ENCODE results near the gene ZBTB26.
A peak's percentile ranks its signal among the peaks of the same experiment; 100 is the strongest.
"Not testable (repeated sequence)": the region's sequence is repeated elsewhere in the genome, so short reads cannot be mapped to it uniquely, and the experiment has no call there.

Gene ZBTB26

DNA sequence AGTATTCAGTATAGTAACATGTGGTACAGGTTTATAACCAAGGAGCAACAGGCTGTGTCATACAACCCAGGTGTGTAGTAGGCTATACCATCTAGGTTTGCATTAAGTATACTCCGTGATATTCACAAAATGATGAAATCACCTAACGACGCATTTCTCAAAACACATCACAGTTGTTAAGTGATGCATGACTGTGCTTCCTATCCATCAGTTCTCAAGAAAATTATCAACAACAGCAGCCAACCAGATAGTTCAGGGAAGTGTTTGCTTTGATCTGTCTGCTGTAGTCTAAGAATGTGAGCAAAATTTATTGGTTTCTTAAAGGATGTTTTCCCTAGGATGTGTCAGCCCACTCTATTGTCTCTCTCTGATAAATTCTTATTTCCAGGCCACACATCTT is 7.4 kb downstream of the ZBTB26 start:
- no peak for DNase-seq

DNA sequence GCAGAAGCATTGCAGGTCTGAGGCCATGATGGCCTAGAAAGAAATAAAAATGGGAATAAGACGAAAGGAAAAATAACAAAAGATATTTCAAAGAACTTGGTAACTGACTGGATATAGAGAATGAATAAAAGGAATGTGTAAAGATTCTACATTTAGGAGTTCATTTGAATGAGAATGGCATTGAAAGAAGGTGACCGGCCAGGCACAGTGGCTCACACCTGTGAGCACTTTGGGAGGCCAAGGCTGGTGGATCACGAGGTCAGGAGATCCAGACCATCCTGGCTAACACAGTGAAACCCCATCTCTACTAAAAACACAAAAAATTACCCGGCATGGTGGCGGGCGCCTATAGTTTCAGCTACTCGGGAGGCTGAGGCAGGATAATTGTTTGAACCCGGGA is 8.6 kb downstream of the ZBTB26 start:
- no peak for DNase-seq

DNA sequence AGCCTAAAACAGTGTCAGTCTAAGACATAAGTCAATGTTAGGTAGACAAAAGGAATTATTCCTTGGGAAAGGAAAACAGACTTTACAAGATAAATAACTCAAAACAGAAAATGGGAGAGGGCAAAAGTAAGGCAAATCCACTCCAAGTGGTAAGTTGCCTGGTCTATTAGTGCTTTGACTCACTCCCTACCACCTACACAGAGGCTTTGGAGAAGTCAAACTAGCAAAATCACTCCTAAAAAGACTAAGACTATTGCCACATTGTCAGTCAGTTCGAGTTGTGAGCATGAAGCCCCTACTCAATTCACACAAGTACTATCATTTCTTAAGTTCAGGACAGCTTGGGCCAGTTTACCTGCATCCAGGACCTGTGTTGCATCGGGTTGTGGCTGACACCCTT is 13.0 kb downstream of the ZBTB26 start:
- no peak for DNase-seq

- DNase-seq: peak; percentile 86
Observed at GRCh38 chr9:122912964-122913673, 18.2 kb downstream of the ZBTB26 start, which contains the start of gene ZBTB6. Gene ZBTB6, minus strand, starts transcription at chr9:122913323. Its CDS starts 1,251 bp downstream, at chr9:122912072.

GRCh38 chr9:122912671-122912963 is 18.7 kb downstream of the ZBTB26 start:
- DNase-seq: no peak

- DNase-seq: not testable (repeated sequence)
Observed at GRCh38 chr9:122906122-122906521, 25.2 kb downstream of the ZBTB26 start.

DNA sequence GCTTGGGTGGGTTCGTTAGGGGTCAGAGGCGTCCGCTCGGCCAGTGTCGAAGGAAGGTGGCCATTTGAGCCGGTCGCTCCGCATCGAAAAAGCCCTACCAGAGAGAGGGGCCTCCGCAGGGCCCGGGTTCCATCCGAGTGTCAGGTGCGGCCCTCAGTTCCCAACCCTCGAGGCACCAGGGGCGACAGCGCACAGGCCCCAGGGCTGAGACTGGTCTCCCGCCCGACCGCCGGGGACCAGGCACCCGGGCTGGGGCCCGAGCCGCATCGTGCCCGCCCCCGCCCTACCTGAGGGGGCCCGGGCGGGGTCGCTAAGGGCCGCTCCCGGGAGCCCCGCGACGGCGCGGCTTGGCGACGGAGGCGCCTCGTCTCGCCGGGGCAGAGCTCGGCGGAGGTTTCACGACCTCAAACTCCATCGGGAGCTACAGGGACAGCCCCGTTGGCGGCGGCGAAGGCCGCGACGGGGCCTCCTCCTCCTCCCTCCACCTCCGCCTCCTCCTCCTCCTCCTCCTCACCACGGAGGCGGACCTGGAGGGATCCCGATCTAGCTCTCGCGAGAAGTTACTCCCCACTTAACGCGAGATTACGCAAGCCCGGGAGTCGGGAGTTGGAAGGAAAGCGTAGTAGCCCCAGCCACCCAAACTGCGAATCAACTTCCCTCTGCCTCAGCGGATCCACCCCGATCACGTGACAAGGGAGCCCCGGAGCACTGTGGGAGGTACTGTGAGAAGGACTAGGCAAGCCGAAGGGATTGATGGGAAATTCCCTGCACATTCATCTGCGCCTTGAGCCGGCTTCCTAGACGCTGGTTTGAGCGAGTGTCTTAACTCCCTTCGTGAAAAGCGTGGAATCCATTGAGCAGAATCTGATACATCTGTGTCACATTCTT is 26.2 kb downstream of the ZBTB26 start, which contains the start of gene RC3H2:
RC3H2 (minus strand) TSS at position 537 of the 888 bp plus-strand sequence. CDS start 7,850 bp downstream, outside the sequence.
- peak; percentile 100 for DNase-seq

DNA sequence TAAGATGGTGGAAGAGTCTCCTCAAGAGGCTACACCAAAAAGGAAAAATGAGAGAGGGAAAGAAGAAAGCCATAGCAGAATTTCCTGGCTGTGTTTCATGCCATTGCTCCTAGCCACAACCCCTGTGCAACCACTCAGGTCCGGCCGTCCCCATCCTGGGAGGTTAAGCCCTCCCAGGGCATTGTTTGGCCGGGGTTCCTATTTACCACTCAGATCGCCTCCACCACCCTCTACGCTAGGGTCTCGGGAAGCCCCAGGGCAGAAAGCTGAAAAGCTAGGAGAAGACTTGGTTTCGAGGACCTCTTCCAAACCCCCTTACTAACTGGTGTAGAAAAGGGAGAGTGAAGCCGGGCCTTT is 26.9 kb downstream of the ZBTB26 start:
- peak; percentile 20 for DNase-seq

- peak; percentile 7 for DNase-seq
Observed at GRCh38 chr9:122900791-122901190, 30.5 kb downstream of the ZBTB26 start.

DNA sequence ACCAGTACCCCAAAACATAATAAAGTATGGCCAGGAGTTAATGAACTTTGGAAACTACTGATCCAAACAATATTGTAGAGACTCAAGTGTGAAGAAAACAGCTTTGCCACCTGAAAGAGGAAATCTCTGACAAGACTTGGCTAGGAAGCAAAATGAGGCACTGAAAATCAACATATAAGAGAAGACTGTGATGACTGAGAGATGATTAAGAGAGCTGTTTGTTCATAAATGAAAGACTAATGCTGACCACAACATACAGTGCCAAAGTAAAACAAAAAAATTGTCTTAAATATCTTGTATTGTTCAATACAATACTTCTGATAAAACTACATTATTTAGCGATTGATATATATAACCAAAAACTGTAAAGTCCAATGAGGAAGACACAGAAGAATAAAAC is 33.3 kb downstream of the ZBTB26 start:
- peak; percentile 2 for DNase-seq

DNA sequence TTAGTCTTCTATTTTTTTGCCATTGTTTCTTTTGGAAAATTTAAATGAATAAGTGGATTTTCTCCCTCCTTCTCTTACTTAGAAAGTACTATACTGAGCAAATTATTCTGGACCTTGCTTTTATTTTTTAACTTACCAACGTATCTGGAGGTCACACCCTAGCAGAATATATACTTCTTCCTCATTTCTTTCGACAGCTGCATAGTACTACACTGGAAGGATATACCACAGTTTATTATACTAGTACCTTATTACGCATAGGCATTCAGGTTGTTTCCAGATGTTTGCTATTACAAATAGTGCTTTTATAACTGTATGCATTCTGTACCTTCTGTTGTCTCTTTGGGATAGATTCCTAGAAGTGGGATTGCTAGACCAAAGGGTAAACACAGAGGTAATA is 42.8 kb downstream of the ZBTB26 start:
- DNase-seq: no peak

DNA sequence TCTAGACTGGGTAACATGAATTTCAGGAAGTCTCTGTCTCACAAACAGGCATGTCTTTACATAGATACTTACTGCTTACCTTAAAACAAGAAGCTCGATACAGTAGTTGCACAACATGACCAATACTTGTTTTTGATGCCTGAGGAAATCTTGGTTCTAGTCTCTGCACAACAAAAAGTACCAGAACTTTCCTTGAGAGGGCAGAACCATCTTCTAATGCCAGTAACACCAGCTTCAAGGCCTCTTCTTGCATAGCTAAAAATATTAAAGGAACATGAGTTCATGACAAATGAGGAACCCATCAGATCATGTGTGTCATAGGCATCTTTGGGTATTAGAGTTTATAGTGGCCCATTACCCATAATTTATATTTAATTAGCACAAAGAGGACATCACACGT is 48.2 kb downstream of the ZBTB26 start:
- DNase-seq: no peak

DNA sequence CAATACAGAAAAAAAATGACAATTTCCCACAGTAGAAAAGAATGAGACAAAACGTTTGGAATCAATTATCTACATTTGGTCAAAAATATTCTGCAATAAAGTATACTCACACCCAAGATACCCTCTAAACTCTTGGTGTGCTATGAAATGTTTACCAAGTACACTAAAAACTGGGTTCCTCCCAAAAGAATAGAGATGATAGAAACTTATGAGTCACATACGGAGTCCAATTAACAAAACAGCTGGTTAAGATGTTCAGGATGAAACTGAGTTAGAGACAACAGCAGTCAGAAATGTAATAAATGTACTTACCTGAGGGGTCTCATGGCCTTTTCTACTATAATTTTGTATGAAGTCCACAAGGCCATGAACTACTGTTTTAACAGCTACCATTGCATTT is 51.9 kb downstream of the ZBTB26 start:
- DNase-seq: no peak

GRCh38 chr9:122875523-122875922 is 55.8 kb downstream of the ZBTB26 start:
- DNase-seq: no peak

- DNase-seq: not testable (repeated sequence)
Observed at GRCh38 chr9:122867276-122867675, 64.0 kb downstream of the ZBTB26 start.

DNA sequence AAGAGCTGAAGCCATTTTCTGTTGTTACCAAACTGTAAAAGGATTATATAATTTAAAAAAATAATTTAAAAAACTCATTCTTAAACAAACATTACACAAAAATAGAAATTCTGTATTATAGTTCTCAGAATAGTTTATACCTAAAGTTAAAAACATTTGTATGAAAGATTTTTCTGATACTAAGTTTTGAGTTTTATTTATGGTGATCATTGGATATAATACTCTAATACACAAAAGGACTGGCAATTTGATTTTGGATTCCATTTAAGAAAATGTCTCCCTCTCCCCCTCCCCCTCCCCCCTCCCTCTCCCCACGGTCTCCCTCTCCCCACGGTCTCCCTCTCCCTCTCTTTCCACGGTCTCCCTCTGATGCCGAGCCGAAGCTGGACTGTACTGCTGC is 65.2 kb downstream of the ZBTB26 start:
- no peak for DNase-seq
